SU-DHL-6 (cell line): ENCODE data around the gene PHLDA2.

ENCODE experiments used
- H2AFZ ChIP-seq: fragments of 200-600 bp; sonication (generic); 2 replicates; pipeline ENCODE4 v1.6.1; 2014; ENCODE audit warnings: low read depth, mild to moderate bottlenecking, moderate library complexity, mixed read lengths, antibody characterized with exemption, low read length; ENCODE audit not compliant: severe bottlenecking
- H3F3A ChIP-seq: fragments of 200-600 bp; shearing (Covaris generic); 2 replicates; pipeline ENCODE4 v1.6.0; 2016; ENCODE audit warnings: antibody characterized with exemption, mild to moderate bottlenecking; ENCODE audit not compliant: insufficient read depth
- H3K27ac ChIP-seq: fragments of 200-600 bp; sonication (generic); 2 replicates; pipeline ENCODE4 v1.5.1; 2016; ENCODE audit warnings: low read depth, mild to moderate bottlenecking, low read length, moderate library complexity, mixed read lengths
- H3K27me3 ChIP-seq: fragments of 200-600 bp; sonication (generic), shearing (Covaris generic); 2 replicates; pipeline ENCODE4 v1.6.0; 2014; ENCODE audit warnings: mild to moderate bottlenecking, low read length
- H3K36me3 ChIP-seq: fragments of 200-600 bp; sonication (generic); 2 replicates; pipeline ENCODE4 v1.6.1; 2014; ENCODE audit warnings: mild to moderate bottlenecking, low read length, mixed read lengths
- H3K4me2 ChIP-seq: fragments of 300-600, 200-600 bp; shearing (Covaris generic), sonication (generic); 2 replicates; pipeline ENCODE4 v1.6.0; 2014; ENCODE audit warnings: low read length, low read depth, mild to moderate bottlenecking; ENCODE audit not compliant: poor library complexity, severe bottlenecking
- H3K4me3 ChIP-seq: fragments of 200-600 bp; sonication (generic); 2 replicates; pipeline ENCODE4 v1.5.1; 2014; ENCODE audit warnings: antibody characterized with exemption, low read length, mild to moderate bottlenecking, mixed read lengths; ENCODE audit not compliant: insufficient read depth, poor library complexity, severe bottlenecking
- H3K79me2 ChIP-seq: fragments of 200-600 bp; sonication (generic); 2 replicates; pipeline ENCODE4 v1.6.1; 2014; ENCODE audit warnings: mild to moderate bottlenecking, low read length, moderate library complexity; ENCODE audit not compliant: insufficient read depth
- H3K9ac ChIP-seq: fragments of 200-600 bp; sonication (generic); 2 replicates; pipeline ENCODE4 v1.7.0; 2014; ENCODE audit warnings: mild to moderate bottlenecking, low read length
- H3K9me2 ChIP-seq: fragments of 200-600 bp; sonication (generic); replicated peaks from 2 replicates; pipeline ENCODE4 v1.6.1; 2014; ENCODE audit warnings: low read length; ENCODE audit not compliant: insufficient read depth
- H3K9me3 ChIP-seq: fragments of 200-600 bp; sonication (generic); 2 replicates; pipeline ENCODE4 v1.6.1; 2014; ENCODE audit warnings: low read length, mixed read lengths; ENCODE audit not compliant: insufficient read depth
- H4K20me1 ChIP-seq: fragments of 200-600 bp; sonication (generic); 2 replicates; pipeline ENCODE4 v1.6.1; 2014; ENCODE audit warnings: low read depth, mild to moderate bottlenecking, antibody characterized with exemption, low read length, moderate library complexity, mixed read lengths
- EZH2phosphoT487 ChIP-seq: fragments of 200-600 bp; sonication (generic), shearing (Covaris generic); conservative IDR thresholded peaks from 2 replicates; pipeline ENCODE4 v1.6.1; 2018; ENCODE audit warnings: mild to moderate bottlenecking, antibody characterized with exemption, low read length, moderate library complexity, mixed read lengths
- TF ChIP-seq, protein P1 (sequence below): fragments of 200-600 bp; sonication (generic); IDR thresholded peaks from one replicate; pipeline ENCODE4 v1.5.1; 2017; ENCODE audit warnings: antibody characterized with exemption, mild to moderate bottlenecking, low read length, moderate library complexity; ENCODE audit not compliant: insufficient read depth, poor library complexity, severe bottlenecking

Gene PHLDA2

DNA sequence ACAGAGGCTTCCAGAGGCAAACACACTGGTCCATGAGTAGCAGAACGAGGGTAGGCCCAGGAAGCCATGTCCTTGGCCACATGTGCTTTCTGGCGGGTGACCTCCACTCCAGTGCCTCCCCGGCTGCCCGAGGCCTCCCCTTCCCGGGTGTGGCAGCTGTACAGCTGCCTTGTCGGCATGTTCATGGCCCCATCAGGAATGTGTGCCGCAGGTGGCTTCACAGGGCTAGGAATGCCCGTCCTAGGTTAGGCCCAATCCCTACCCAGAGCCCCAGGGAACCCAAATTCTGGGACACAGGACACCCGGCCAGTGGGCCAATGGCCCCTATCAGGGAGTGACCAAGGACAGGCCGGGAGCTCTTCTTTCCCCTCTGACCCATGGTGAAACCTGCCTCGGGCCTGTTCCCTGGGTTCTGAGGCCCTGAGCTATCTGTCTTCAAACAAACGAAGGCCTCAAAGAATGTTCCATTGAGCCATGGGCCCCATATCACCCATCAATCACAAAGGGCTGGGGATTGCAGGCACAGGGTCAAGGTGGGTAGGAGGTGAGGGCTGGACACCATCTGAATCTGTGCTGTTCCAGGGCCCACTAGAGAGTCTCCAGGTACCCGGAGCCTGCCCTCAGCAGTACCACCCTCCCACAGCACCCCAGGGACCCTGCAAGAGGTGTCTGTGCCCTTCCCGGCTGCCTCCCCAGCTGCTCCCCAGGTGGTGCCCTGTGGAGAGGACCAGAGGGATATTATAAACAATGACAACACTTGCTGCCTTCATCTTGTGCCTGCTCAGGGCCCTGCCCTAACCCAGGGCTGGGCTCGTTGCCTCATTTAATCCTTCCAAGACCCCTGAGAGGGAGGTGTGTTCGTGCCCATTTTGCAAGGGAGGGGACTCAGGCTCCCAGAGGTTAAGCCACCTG lies 39.6 kb downstream of the PHLDA2 start:
- H3K9me3 ChIP-seq: no peaks in the 10 kb centered on the region
- no peak overlapping the region for H3K9ac ChIP-seq
- H3K9me2 ChIP-seq: no peaks in the 10 kb centered on the region
- H3K36me3 ChIP-seq: no peaks in the 10 kb centered on the region
- no peak overlapping the region for H2AFZ ChIP-seq
- H3K4me3 ChIP-seq: no peak overlapping the region
- TF ChIP-seq, protein P1, sequence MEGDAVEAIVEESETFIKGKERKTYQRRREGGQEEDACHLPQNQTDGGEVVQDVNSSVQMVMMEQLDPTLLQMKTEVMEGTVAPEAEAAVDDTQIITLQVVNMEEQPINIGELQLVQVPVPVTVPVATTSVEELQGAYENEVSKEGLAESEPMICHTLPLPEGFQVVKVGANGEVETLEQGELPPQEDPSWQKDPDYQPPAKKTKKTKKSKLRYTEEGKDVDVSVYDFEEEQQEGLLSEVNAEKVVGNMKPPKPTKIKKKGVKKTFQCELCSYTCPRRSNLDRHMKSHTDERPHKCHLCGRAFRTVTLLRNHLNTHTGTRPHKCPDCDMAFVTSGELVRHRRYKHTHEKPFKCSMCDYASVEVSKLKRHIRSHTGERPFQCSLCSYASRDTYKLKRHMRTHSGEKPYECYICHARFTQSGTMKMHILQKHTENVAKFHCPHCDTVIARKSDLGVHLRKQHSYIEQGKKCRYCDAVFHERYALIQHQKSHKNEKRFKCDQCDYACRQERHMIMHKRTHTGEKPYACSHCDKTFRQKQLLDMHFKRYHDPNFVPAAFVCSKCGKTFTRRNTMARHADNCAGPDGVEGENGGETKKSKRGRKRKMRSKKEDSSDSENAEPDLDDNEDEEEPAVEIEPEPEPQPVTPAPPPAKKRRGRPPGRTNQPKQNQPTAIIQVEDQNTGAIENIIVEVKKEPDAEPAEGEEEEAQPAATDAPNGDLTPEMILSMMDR: no peak
- TF ChIP-seq EZH2phosphoT487: no peak
- no peak overlapping the region for H3K27ac ChIP-seq
- H3K27me3 ChIP-seq: no peaks in the 10 kb centered on the region
- no peaks in the 10 kb centered on the region for H3K79me2 ChIP-seq
- H4K20me1 ChIP-seq: no peaks in the 10 kb centered on the region
- H3F3A ChIP-seq: no peaks in the 10 kb centered on the region
- H3K4me2 ChIP-seq: no peak overlapping the region

GRCh38 chr11:2888266-2888968 lies 40.8 kb downstream of the PHLDA2 start:
- Histone ChIP-seq H3K27ac (no peak overlapping the region), H3K27me3 (no peaks in the 10 kb centered on the region), H3F3A (no peaks in the 10 kb centered on the region), H3K9ac (no peak overlapping the region), H3K9me2 (no peaks in the 10 kb centered on the region), H3K4me3 (no peak overlapping the region), H4K20me1 (no peaks in the 10 kb centered on the region), H3K36me3 (no peaks in the 10 kb centered on the region), H3K4me2 (no peak overlapping the region), H3K79me2 (no peaks in the 10 kb centered on the region), H2AFZ (no peak overlapping the region), H3K9me3 (no peaks in the 10 kb centered on the region)
- no peak for TF ChIP-seq EZH2phosphoT487
- TF ChIP-seq, protein P1: peak; percentile 99

GRCh38 chr11:2887515-2888195 lies 41.6 kb downstream of the PHLDA2 start:
- no peaks in the 10 kb centered on the region for H4K20me1 ChIP-seq
- TF ChIP-seq EZH2phosphoT487: no peak
- TF ChIP-seq, protein P1: no peak
- no peak overlapping the region for H3K9ac ChIP-seq
- H3K4me2 ChIP-seq: no peak overlapping the region
- H3K27me3 ChIP-seq: no peaks in the 10 kb centered on the region
- H3K4me3 ChIP-seq: no peak overlapping the region
- H2AFZ ChIP-seq: no peak overlapping the region
- H3K9me2 ChIP-seq: no peaks in the 10 kb centered on the region
- H3K79me2 ChIP-seq: no peaks in the 10 kb centered on the region
- H3K27ac ChIP-seq: no peak overlapping the region
- H3K36me3 ChIP-seq: no peaks in the 10 kb centered on the region
- no peaks in the 10 kb centered on the region for H3K9me3 ChIP-seq
- no peaks in the 10 kb centered on the region for H3F3A ChIP-seq
